Central memory CD4-positive, alpha-beta T cell (primary cell): ENCODE results near the gene IL17REL.

Source experiments
- DNase-seq: peaks from one replicate; pipeline ENCODE4 v3.0.0; 2022

Gene IL17REL

DNA sequence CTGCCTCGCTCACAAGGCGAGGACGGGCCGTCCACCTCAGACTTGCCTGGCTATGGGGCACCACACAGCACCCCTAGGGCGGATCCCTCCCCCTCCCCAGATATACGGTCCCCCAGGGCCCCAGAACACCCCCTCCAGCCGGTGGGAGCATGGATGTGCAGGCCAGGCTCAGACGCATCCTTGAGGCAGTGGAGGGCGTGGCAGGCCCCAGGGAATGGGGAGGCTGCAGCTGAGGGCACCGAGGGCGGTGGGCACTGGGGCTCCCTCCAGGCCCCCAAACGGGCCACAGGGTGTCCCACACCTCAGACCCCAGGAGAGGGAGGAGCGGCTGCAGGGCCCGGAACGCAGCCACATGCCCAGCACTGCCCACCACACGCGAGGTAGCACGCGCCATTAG is 33.5 kb upstream of the IL17REL start:
- no peak for DNase-seq

DNA sequence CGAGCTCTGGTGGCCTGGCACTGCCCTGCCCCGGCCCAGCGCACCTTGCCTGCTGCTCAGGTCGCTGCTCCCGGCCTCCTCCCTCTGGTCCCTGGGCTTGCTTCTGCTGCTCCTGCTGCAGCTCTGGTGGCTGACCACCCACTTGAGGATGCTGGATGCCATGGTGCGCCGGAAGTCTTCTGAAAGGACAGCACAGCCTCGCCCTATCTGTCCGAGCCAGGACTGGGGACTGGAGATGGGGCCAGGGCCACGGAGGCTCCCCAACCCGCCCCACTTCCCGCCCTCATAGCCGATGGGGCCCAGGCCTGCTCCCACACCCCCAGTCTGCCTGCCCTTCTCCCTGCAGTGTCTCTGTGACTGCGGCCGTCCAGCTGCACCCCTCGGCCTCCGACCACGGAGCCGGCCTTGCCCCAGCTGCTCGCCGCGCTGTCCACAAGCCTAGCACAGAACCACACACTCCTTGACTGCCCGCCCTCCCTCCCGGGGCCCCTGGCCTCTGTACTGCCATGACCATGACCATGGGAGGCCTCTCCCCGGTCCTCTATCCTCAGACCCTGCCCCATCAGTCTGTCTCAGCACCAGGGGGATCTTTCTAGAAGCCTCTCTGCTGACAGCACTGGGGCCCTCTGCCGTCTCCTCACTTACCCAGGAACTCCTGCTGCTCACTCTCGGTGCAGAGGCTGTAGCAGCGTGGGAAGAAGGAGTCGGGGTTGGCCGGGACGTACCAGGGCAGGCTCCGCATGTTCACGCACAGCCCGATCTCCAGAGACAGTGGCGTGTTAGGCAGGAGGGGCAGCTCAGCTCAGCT is 32.9 kb upstream of the IL17REL start:
- no peak for DNase-seq

DNA sequence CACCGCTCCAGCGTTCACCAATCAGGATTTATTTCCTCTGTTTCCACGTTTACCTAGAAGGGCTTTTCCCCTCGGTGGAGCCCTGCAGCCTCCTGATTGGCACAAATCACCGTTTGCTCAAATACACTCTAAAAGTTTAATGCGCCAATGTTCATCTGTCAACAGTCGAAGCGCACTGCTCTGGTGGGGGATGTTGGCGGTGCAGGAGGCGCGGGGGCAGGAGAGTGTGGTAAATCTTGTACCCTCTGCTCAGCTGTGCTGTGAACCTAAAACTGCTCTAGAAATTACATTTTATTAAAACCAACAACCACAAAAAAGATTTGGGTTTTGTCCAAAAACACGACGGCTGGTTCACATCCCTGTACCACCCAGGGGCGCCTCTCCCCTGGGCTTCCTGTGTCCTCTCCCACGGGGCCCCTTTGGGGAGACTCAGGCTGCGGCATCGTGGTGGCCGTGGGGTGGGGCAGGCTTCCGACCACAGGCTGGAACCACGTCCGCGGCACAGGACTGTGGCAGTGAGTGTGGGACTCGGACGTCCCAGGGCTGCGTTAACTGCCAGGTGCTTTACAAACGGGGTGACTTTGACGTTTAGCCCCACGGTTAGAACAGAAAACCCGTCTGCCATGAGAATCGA is 32.0 kb upstream of the IL17REL start:
- no peak for DNase-seq

DNA sequence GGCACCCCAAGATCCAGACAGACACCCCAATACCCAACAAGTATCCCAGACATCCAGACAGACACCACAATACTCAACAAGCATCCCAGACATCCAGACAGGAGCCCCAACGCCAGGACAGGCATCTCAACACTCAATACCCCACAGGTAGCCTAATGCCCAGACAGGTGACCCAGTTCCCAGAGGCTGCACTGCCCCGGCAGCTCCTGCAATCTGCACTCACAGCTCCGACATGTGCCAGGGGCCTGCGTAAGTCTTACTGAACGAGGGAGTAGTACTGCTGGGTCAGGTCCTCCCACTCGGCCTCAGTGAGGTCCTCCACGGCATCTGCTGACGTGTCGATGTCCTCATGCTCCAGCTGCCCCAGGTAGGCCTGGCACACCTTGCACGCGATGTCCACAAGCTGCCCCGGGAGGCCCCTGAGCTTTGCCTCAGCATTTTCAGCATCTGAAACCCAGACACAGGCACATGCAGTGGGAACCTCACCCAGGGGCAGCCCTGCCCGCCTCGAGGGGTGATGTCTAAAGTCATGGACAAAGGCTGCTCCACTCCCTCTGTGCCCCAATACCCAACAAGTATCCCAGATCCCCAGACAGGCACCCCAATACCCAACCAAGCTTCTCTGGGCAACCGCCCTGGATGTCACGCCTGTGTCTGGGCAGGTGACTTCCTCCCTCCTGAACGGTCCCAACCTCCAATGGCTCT is 28.9 kb upstream of the IL17REL start:
- no peak for DNase-seq

DNA sequence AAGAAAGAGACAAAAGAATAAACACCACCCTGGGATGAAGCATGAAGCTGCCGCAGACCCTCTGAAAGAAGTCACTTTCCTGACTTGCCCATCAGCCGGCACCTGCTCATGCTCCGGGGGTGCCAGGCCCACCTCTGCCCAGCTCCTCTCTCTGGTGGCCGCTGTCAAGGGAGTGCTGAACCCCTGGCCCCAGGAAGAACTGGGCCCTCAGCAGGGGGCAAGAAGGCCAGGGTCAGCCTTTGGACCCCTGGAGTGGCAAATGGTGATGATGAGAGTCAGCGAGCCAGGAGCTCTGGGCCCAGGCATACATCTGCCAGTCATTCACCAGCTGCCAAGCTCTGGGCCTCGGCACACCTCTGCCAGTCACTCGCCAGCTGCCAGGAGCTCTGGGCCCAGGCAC is 28.2 kb upstream of the IL17REL start:
- DNase-seq = no peak

DNA sequence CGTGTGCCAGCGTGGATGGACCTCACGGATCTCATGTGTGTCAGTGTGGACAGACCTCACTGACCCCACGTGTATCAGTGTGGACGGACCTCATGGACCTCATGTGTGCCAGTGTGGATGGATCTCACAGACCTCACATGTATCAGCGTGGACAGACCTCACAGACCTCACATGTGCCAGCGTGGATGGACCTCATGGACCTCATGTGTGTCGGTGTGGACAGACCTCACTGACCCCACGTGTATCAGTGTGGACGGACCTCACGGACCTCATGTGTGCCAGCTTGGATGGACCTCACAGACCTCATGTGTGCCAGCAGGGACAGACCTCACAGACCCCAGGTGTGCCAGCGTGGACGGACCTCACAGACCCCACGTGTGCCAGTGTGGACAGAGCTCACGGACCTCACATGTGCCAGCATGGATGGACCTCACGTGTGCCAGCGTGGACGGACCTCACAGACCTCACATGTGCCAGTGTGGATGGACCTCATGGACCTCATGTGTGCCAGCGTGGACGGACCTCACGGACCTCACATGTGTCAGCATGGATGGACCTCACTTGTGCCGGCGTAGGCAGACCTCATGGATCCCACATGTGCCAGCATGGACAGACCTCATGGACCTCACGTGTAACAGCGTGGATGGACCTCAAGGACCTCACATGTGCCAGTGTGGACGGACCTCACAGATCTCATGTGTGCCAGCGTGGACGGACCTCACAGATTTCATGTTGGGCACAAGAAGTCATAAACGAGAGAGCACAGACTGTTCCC is 27.3 kb upstream of the IL17REL start:
- no peak for DNase-seq

DNA sequence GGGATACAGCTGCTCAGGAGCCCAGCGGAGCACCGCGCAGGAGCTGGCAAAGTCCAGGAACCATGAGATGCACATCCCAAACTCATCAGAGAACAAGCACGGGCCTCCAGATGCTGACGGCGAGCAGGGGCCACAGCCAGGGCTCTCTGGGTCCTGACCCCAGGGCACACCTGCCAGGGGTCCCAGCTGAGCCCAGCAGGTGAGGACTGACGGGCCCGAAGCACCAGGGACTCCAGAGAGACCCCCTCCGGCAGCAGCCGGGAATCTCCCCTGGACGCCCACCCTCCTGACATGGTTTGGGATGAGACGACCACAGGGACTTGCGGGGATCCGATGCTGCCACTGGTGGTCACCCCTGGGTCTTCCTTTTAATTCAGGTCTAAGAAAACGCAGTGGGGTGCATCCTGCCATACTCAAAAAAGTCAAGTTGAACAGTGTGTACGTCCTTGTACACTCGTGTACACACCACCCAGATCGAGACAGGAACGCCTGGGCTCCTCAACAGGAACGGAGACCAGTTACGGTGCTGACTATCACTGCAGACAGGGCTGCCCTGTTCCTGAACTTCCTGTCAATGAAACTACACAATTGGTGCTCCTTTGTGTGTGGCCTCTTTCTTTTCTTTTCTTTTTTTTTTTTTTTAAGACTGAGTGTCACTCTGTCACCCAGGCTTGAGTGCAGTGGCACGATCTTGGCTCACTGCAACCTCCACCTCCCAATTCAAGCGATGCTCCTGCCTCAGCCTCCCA is 23.6 kb upstream of the IL17REL start:
- DNase-seq = no peak

DNA sequence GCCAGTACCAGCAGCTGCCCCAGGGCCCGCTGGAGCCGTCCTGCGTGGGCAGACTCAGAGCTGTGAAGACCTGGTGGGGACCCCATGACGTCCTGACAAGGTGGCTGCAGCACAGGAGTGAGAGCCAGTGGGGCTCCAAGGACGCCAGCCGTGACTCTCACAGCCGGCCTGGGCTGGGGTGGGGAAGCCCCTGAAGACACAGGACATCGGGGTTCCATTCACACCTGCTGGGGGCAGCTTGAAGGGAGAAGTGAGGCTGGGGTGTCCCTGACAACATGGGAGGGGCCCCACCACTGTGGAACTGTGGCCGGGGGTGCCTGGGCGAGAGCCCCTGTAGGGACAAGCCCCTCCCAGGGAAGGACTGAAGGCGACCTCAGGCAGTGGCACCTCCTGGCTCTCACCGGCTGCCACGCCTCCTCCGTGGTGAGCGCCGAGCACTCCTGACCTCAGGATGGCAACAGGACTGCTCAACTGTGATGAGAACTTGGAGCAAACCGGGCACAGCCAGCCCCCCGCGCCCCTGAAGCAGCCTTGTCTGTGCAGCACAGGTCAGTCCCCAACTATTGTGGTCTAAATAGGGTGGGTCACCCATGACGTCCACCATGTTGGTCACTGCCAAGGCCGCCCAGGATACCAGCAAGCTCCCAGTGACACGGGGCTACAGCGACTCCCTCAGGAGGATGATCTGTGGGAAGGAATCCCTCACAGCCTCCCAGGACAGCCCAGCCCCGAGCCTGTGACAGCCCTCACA is 22.7 kb upstream of the IL17REL start:
- DNase-seq = no peak

DNA sequence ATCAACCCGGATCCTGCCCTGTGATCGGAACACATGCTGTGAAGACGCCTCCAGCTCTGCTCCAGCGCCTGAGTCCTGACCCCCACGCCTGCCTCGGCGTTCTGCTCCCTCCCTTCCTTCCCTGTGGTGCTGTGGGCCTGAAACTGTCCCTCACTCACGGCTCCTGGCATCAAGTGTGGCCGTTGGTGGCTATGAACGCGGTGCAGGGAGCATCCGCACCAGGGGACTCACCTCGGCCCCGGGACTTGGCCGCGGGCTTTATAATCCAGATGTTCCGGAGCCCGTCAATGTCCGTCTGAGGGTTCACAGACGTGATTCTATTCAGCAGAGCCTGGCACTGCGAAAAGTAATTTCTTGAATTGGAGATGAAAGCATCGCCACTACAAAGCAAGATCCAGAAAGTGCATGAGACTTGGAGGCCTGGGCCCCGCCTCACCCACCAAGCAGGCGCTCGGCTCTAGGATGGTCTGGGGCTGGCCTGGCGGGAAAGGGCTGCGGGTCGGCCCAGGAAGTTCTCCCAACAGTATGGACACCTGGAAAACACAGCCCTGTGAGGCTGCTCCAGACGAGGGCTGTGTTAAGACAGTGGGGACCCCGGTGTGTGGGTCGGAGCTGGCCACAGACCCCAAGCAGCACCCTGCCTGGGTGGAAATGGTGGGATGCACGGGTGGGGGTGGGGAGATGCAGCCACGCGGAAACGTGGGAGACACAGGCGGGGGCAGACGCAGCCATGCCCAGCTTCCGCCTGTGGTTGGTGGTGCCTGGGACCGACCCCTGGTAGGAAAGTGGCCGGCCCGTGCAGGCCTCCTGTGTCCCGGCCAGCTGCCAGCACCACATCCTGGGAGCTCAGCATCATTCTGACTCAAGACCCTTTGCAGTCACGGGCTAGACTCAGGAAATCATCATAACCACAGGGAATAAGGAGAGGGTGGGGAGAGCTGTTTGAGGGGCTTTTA is 21.8 kb upstream of the IL17REL start:
- no peak for DNase-seq

DNA sequence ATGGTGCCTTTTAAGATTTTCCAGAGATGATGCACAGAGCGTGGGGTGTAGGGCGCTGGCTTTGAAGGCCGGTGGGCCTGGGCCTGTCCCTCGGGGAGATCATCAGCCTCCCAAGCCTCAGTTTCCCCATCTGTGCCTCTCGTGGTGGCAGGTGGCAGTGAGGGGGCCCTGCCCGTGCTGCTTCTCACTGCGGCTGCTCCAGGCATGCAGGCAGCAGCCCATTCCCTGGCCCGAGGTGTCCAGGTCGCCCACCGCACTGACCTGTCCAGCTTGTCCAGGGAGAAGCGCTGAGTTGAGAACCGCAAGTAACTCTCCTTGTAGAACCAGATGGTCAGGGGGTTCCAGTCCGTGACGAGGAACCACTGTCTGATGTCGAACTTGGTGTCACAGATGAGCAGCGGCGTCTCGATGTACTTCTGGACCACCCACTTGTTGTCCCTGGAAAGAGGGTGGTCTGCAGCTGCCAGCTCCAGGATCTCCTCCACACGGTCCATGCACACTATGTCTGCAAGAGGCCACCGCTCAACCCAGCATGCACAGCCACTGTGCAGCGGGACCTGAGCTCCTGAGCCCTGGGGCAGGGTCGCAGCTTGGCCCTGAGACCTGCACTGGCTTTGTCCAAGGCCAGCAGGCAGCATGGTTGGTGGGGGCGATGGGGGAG is 20.5 kb upstream of the IL17REL start:
- DNase-seq = no peak

DNA sequence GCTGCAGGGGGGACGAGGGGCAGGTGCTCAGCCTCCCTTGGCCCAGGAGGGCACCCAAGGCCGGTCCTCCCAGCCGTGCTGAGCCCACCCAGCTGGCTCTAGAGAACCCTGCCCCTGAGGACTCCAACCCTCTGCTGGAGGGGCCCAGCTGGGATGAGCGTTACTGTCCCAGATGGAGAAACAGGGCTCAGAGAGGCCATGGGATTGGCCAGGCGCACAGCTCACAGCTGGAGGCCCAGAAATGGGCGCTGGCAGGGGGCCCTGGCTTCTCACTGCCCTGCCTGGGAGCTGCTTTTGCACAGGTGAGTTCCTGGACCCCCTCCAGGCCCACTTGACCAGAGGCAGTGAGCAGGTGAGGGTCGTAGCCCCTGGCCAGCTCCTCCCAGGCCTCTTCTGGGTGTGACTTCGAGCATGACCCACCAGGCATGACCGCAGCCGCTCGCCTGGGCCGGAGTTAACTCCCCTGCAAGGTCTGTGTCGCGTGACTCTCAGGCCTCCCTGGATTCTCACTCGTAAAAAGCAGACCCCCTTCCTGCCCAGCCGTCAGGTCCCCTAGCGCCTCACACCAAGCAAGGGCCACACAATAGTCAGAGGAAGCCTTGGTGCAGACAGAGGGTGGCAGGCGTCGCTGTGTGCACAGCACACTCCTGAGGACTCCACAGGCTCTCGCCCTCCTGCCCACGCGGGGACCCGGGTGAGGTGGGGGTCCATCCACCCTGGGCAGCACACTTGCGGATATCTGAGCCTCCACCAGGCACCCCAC is 19.7 kb upstream of the IL17REL start:
- DNase-seq = no peak

DNA sequence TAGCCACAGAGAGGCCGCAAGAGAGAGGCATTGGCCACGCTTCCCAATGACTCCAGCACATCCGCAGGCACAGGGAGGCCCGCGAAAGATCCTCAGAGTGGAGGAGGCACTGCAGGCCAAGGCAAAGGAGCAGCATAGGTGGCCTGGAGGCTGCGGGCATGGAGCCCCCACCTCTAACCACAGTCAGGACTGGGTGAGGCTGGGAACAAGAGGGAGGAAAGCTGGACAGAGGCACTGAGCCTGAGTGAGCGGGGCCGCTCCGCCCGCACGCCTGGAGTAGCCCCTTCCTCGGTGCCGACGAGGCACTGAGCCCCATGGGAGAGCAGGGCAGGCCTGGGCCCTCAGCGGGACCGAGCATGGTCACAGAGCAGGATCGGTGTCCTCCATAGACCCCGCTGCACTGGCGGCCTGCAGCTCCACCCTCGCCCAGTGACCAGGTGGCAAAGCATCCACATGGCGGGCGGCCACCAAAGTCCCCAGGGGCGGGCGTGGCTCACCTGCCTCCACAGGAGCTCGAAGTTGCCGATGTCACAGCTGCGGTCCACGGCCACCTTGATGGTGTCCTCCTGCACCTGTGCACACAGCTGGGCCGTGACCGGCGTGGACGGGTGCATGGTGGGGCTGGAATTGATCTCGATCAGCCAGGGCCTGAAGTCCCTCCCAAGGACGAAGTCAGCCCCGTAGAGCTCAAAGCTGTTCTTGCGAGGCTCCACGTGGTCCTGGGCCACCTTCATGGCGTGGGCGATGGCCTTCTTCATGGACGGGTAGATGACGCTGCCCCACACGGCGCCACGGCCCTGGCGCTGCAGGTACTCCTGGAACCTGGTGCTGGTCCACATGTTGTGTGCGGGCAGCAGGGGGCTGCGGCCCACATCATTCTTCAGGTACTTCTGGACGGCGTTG is 18.9 kb upstream of the IL17REL start:
- DNase-seq = no peak

DNA sequence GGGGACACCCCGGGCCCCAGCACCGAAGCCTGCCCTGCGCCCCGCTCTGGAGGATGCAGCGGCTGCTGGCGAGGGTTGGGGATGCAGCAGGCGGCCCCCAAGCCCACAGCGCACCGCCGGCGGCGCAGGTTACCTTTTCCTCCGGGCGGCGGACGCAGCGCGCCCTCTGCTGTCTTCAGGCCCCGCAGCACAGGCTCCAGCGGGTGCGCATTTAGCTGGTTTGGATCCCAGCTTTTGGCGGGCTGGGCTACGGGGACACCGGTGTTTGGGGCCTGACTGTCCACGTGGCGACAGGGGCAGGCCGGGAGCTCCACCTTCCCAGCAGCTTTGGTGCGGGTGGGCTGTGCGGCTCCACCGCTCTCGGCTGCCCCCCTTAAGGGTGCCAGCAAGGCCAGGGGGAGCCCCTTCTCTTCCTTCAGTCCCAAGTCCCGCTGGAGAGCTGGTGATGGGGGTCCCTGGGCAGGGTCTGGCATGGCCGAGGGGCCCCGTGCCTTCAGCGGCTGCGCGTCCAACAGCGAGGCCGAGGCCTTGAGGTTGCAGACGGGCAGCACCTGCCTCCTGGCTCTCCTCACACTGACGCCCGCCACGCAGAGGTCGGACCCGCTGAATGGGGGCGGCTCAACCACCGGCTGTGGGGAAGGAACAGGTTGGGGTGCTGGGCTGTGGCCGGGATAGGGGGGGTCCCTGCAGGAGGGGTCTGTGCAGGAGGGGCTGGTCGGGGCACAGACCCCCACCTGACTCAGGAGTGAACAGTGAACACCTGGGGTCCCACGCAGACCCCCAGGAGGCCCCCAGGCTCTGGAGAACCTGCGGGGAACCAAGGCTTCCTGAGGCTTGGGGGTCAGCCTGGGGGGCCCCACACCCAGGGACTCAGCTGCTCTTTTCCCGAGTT is 18.0 kb upstream of the IL17REL start:
- peak; percentile 74 for DNase-seq

DNA sequence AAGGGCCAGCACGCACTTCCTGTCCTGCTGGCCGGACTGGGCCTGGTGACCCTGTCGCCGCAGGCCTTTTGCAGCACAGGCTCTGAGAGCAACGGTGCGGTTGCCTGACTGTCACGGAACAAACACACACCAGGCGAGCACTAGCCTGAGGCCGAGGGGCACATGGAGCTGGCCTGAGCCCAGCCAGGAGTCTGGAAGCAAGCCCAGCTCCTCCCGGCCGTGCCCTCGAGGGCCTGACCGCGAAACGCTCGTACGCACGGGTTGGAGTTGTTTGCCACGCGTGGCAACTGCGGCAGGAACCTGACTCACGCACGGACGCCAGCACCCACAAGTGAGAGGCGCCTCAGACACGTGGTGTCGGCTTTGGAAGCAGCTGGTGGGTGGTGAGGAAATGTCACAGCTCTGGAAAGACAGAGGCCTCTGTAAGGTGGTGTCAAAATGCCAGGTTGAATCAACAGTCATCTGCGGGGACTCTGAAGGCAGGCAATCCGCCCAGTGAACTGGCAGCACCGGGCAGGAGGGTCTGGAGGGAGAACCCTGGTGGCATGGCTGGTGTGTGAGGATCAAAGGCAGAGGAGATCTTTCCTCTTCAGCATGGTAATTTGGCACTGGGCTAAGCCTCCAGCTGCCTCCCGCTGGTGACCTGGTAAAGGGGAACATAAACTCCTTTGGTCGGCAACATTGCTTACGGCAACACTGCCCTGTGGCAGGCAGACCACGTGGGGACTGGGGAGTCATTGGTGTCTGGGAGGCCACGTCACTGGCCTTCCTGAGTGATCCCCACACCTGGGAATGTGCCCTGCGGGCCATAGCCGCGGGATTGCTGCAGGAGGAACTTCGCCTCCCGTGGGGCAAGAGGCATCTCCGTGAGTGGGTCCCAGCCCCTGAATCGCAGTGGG is 15.3 kb upstream of the IL17REL start:
- peak; percentile 42 for DNase-seq

DNA sequence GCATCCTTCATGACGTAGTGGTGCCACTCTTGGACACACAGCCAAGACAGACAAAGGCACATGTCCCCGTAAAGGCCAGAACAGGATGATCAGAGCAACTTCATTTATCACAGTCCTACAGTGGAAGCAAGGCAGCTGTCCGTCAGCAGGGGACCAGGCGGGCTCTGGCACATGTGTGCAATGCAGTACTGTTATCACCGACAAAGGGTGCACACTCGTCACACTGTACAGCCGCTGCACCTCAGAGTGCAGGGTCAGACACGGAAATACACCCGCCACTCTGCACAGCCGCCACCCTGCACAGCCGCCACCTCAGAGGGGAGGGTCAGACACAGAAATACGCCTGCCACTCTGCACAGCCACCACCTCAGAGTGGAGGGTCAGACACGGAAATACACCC is 13.4 kb upstream of the IL17REL start:
- no peak for DNase-seq
